Panc1 (cell line): ENCODE results near the gene VMAC. TPM values are rescaled to one million over a fixed set of nuclear protein-coding genes. Genes with fewer than 3 reads are reported as not detected.

ENCODE experiments used
- ATAC-seq: fragments of 200-7000 bp; cut with Tn5 transposase; 2 replicates; pipeline ENCODE4 v1.9.1; 2020; ENCODE audit warnings: mild to moderate bottlenecking, moderate library complexity
- BruUV-seq: library from RNA; stranded (reverse); fragments of 400-500 nt; replicated peaks from 2 replicates; lab custom pipeline; 2021; lab: Mats Ljungman, UMichigan
- CTCF ChIA-PET: fragments of 300-600 bp; sonication (Branson Sonifier 250); formaldehyde crosslinking; loops from one replicate; lab custom pipeline; 2022; ENCODE audit warnings: antibody characterized with exemption; lab: Charles Lee
- POLR2A ChIA-PET: fragments of 300-600 bp; sonication (Branson Sonifier 250); formaldehyde crosslinking; loops from one replicate; lab custom pipeline; 2022; ENCODE audit warnings: antibody characterized with exemption; lab: Charles Lee
- DNase-seq: peaks from one replicate; pipeline ENCODE4 v3.0.0-alpha.2; 2010; ENCODE audit warnings: low read depth, low spot score
- H3K27ac ChIP-seq: 2 replicates; pipeline ENCODE4 v1.5.1; 2011; ENCODE audit warnings: mild to moderate bottlenecking, low read length, inconsistent platforms
- H3K27me3 ChIP-seq: fragments of 200-500 bp; sonication (Bioruptor generic); 2 replicates; pipeline ENCODE4 v1.6.0; 2014; ENCODE audit warnings: low read length, inconsistent platforms; ENCODE audit not compliant: control insufficient read depth, insufficient read depth
- H3K36me3 ChIP-seq: fragments of 200-500 bp; sonication (Bioruptor generic); 2 replicates; pipeline ENCODE4 v1.5.1; 2014; ENCODE audit warnings: inconsistent platforms, mild to moderate bottlenecking, low read length, moderate library complexity; ENCODE audit not compliant: control insufficient read depth, insufficient read depth
- H3K4me1 ChIP-seq: 2 replicates; pipeline ENCODE4 v1.5.1; 2011; ENCODE audit warnings: inconsistent platforms, mild to moderate bottlenecking, low read length, moderate library complexity; ENCODE audit not compliant: control insufficient read depth, insufficient read depth
- H3K4me3 ChIP-seq, 2 experiments: 2 replicates each; pipeline ENCODE4 v1.5.1; 2011 to 2012; ENCODE audit warnings: low read depth in 2 of 2, low read length in 2 of 2, mild to moderate bottlenecking in 2 of 2, inconsistent platforms in 1 of 2, moderate library complexity in 1 of 2
- H3K9me3 ChIP-seq: fragments of 200-500 bp; sonication (Bioruptor generic); 2 replicates; pipeline ENCODE4 v1.5.1; 2014; ENCODE audit warnings: low read depth, mild to moderate bottlenecking, inconsistent platforms, low read length, moderate library complexity; ENCODE audit not compliant: control insufficient read depth, insufficient read depth
- CTCF ChIP-seq: fragments of 450-650 bp; IDR thresholded peaks from 2 replicates; pipeline ENCODE4 v1.5.1; 2017; ENCODE audit warnings: mild to moderate bottlenecking
- POLR2AphosphoS5 ChIP-seq: IDR thresholded peaks from 2 replicates; pipeline ENCODE4 v1.6.1; 2012; ENCODE audit warnings: mild to moderate bottlenecking, low read depth, low read length, moderate library complexity
- REST ChIP-seq, 2 experiments: IDR thresholded peaks; 2 replicates each; pipeline ENCODE4 v1.6.1; 2011 to 2012; ENCODE audit warnings: low read depth in 2 of 2, control low read depth in 1 of 2, low read length in 1 of 2, mild to moderate bottlenecking in 1 of 2, moderate library complexity in 1 of 2; ENCODE audit not compliant: insufficient read depth in 1 of 2
- SIN3A ChIP-seq: IDR thresholded peaks from 2 replicates; pipeline ENCODE4 v1.6.1; 2012; ENCODE audit warnings: low read depth, mild to moderate bottlenecking, low read length, moderate library complexity, borderline replicate concordance; ENCODE audit not compliant: insufficient read depth
- TCF7L2 ChIP-seq: IDR thresholded peaks from 2 replicates; pipeline ENCODE4 v1.6.1; 2011; ENCODE audit warnings: mild to moderate bottlenecking, low read depth, low read length, inconsistent platforms
- in situ Hi-C: cut with HindIII; loops from 2 replicates; pipeline ENCODE4 v1.10.0; 2016; ENCODE audit warnings: low sequenced_read_pairs, low pct_unique_long_range_greater_than_20kb
- intact Hi-C: fragments of 100-400 bp; cut with micrococcal nuclease; formaldehyde crosslinking; loops from one replicate; pipeline ENCODE4 v1.10.0; 2022; ENCODE audit not compliant: unreplicated experiment
- total RNA-seq: library from RNA; stranded (reverse); gene quantifications from one replicate; pipeline ENCODE4 v1.2.1, GENCODE V29; 2021; ENCODE audit not compliant: unreplicated experiment

Gene VMAC
- total RNA-seq, 1 experiment from 2014 or later: 5.2 TPM

GRCh38 chr19:5943045-5943444 is 38.4 kb downstream of the VMAC start:
- no peak for DNase-seq
- no TSS peak for BruUV-seq
- ChIA-PET CTCF (no interaction called here), POLR2A (no interaction called here)
- Histone ChIP-seq H3K9me3 (no peaks in the 10 kb centered on the region), H3K27me3 (no peaks in the 10 kb centered on the region), H3K4me1 (no peaks in the 10 kb centered on the region; the same call in 1 of the 2 replicates), H3K27ac (no peak overlapping the region), H3K4me3 (no peak overlapping the region), H3K36me3 (no peaks in the 10 kb centered on the region)
- no peak for ATAC-seq
- no peak for TF ChIP-seq CTCF
- TF ChIP-seq POLR2AphosphoS5: no peak
- no peak for TF ChIP-seq REST (IDR thresholded peaks at IDR 0.05; ENCODE audit: insufficient read depth in 1 of 2, low read depth in 2 of 2, low read length in 1 of 2)
- TF ChIP-seq TCF7L2: no peak
- TF ChIP-seq SIN3A: no peak
- intact Hi-C loops: no loop called here
- in situ Hi-C loops: no loop called here

- intact Hi-C loops: no loop called here
- no peak for ATAC-seq
- TF ChIP-seq POLR2AphosphoS5: no peak
- TF ChIP-seq SIN3A: no peak
- TF ChIP-seq TCF7L2: no peak
- TF ChIP-seq CTCF: no peak
- no peak for TF ChIP-seq REST (IDR thresholded peaks at IDR 0.05; ENCODE audit: insufficient read depth in 1 of 2, low read depth in 2 of 2, low read length in 1 of 2)
- Histone ChIP-seq H3K4me3 (no peak overlapping the region), H3K36me3 (no peaks in the 10 kb centered on the region), H3K27ac (no peak overlapping the region), H3K4me1 (no peaks in the 10 kb centered on the region), H3K9me3 (no peaks in the 10 kb centered on the region), H3K27me3 (no peaks in the 10 kb centered on the region)
- ChIA-PET CTCF (no interaction called here), POLR2A (no interaction called here)
- in situ Hi-C loops: no loop called here
- BruUV-seq: no TSS peak
- no peak for DNase-seq
These were observed 39.0 kb downstream of the VMAC start for GRCh38 chr19:5943623-5944022.
